ENCODE data around the gene MSL3B.
A peak's percentile ranks its signal among the peaks of the same experiment; 100 is the strongest.
"Not testable (repeated sequence)": the region's sequence is repeated elsewhere in the genome, so short reads cannot be mapped to it uniquely, and the experiment has no call there.

Gene MSL3B

GRCh38 chr2:233867993-233868532 lies at the start of gene MSL3B:
Gene MSL3B, minus strand, starts transcription at chr2:233868386.
- DNase-seq (ENCODE audit: low read depth in 3 of 3, low spot score in 2 of 3), result peak in 1 of 3 donors; percentile 27

- DNase-seq (ENCODE audit: low read depth in 3 of 3, low spot score in 2 of 3), result no peak
These were observed 48.9 kb upstream of the MSL3B start, which contains the start of gene TRPM8 for GRCh38 chr2:233917116-233917515. Gene TRPM8, plus strand, starts transcription at chr2:233917373. Its CDS starts 9,165 bp downstream, at chr2:233926538.

- DNase-seq (ENCODE audit: low read depth in 3 of 3, low spot score in 2 of 3), result no peak
These were observed 46.9 kb upstream of the MSL3B start for GRCh38 chr2:233915128-233915527.

- peak; percentile 29 to 59 (median 32) for DNase-seq (ENCODE audit: low read depth in 3 of 3, low spot score in 2 of 3)
These were observed 44.7 kb upstream of the MSL3B start for GRCh38 chr2:233912691-233913423.

- DNase-seq (ENCODE audit: low read depth in 3 of 3, low spot score in 2 of 3), result no peak
These were observed 39.4 kb upstream of the MSL3B start for GRCh38 chr2:233907627-233908026.

- DNase-seq (ENCODE audit: low read depth in 3 of 3, low spot score in 2 of 3), result no peak
These were observed 37.8 kb upstream of the MSL3B start for GRCh38 chr2:233905945-233906344.

GRCh38 chr2:233901884-233902283 lies 33.7 kb upstream of the MSL3B start:
- no peak for DNase-seq (ENCODE audit: low read depth in 3 of 3, low spot score in 2 of 3)

GRCh38 chr2:233901367-233901766 lies 33.2 kb upstream of the MSL3B start:
- no peak for DNase-seq (ENCODE audit: low read depth in 3 of 3, low spot score in 2 of 3)

- DNase-seq (ENCODE audit: low read depth in 3 of 3, low spot score in 2 of 3), result not testable (repeated sequence)
These were observed 28.1 kb upstream of the MSL3B start for GRCh38 chr2:233896253-233896652.

- DNase-seq (ENCODE audit: low read depth in 3 of 3, low spot score in 2 of 3), result no peak
These were observed 24.6 kb upstream of the MSL3B start for GRCh38 chr2:233892793-233893192.

- no peak for DNase-seq (ENCODE audit: low read depth in 3 of 3, low spot score in 2 of 3)
These were observed 14.2 kb upstream of the MSL3B start for GRCh38 chr2:233882353-233882752.

- not testable (repeated sequence) for DNase-seq (ENCODE audit: low read depth in 3 of 3, low spot score in 2 of 3)
These were observed 3.9 kb upstream of the MSL3B start for GRCh38 chr2:233872125-233872524.

GRCh38 chr2:233871432-233871831 lies 3.2 kb upstream of the MSL3B start:
- no peak for DNase-seq (ENCODE audit: low read depth in 3 of 3, low spot score in 2 of 3)

GRCh38 chr2:233866479-233866878 lies 1.7 kb downstream of the MSL3B start:
- no peak for DNase-seq (ENCODE audit: low read depth in 3 of 3, low spot score in 2 of 3)

- no peak for DNase-seq (ENCODE audit: low read depth in 3 of 3, low spot score in 2 of 3)
These were observed 2.3 kb downstream of the MSL3B start for GRCh38 chr2:233865838-233866237.

GRCh38 chr2:233862261-233862768 lies 5.9 kb downstream of the MSL3B start:
- no peak for DNase-seq (ENCODE audit: low read depth in 3 of 3, low spot score in 2 of 3)

- no peak for DNase-seq (ENCODE audit: low read depth in 3 of 3, low spot score in 2 of 3)
These were observed 9.9 kb downstream of the MSL3B start for GRCh38 chr2:233858331-233858730.

- DNase-seq (ENCODE audit: low read depth in 3 of 3, low spot score in 2 of 3), result no peak
These were observed 10.6 kb downstream of the MSL3B start for GRCh38 chr2:233857511-233858141.

GRCh38 chr2:233856184-233856583 lies 12.0 kb downstream of the MSL3B start:
- no peak for DNase-seq (ENCODE audit: low read depth in 3 of 3, low spot score in 2 of 3)

GRCh38 chr2:233855345-233855744 lies 12.8 kb downstream of the MSL3B start:
- DNase-seq (ENCODE audit: low read depth in 3 of 3, low spot score in 2 of 3), result no peak

- DNase-seq (ENCODE audit: low read depth in 3 of 3, low spot score in 2 of 3), result peak; percentile 84 to 93 (median 87)
These were observed 13.8 kb downstream of the MSL3B start, which contains the start of gene HJURP for GRCh38 chr2:233854241-233854981. Gene HJURP, minus strand, starts transcription at chr2:233854535. Its CDS starts 35 bp downstream, at chr2:233854500.
